ENCODE data around the gene SAP25.

DNA sequence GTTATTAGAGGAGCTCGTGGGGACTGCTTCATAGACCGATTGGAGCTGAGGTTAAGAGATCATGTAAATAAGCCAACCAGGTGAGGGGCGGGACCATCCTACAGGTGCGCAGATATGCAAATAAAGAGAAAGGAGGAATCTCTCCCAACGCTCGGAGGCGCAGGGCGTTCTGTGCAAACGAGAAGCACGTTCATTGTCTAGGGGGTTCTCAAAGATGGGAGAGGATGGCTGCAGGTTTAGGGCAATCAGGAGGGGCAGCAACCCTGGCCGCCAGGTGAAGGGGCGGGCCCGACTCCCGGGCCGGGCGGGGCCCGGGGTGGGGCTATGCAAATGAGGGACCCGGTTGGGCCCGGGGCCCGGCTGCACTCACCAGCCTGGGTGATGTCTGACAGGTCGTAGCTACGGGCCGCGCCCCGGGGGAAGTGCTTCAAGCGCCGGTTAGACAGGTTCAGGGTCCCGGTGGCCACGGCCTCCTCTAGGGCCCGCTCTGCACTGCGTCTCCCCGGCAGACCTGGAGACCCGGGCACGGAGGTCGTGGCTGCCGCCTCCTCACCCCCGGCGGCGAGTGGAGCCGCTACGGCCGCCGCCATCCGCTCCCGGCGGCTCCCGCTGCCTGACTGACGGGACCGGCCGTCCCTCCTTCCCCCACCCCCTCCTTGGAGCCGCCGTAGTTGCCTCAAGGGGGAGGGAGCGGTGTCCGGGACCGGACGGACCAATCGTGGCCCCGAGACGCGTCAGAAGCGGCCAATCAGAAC lies 12.0 kb upstream of the SAP25 start, which contains the start of gene LRCH4:
- TF ChIP-seq, protein P1, sequence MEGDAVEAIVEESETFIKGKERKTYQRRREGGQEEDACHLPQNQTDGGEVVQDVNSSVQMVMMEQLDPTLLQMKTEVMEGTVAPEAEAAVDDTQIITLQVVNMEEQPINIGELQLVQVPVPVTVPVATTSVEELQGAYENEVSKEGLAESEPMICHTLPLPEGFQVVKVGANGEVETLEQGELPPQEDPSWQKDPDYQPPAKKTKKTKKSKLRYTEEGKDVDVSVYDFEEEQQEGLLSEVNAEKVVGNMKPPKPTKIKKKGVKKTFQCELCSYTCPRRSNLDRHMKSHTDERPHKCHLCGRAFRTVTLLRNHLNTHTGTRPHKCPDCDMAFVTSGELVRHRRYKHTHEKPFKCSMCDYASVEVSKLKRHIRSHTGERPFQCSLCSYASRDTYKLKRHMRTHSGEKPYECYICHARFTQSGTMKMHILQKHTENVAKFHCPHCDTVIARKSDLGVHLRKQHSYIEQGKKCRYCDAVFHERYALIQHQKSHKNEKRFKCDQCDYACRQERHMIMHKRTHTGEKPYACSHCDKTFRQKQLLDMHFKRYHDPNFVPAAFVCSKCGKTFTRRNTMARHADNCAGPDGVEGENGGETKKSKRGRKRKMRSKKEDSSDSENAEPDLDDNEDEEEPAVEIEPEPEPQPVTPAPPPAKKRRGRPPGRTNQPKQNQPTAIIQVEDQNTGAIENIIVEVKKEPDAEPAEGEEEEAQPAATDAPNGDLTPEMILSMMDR (IDR thresholded peaks at IDR 0.05) = no peak
- no peak for TF ChIP-seq EZH2 (IDR thresholded peaks at IDR 0.05; ENCODE audit: borderline replicate concordance, insufficient read depth, low read depth, low read length, poor library complexity, severe bottlenecking)
